Pulmonary artery endothelial cell (primary cell): ENCODE results near the gene TRMT112. TPM values are rescaled to one million over a fixed set of nuclear protein-coding genes. Genes with fewer than 3 reads are reported as not detected.
A peak's percentile ranks its signal among the peaks of the same experiment; 100 is the strongest.
"Not testable (repeated sequence)": the region's sequence is repeated elsewhere in the genome, so short reads cannot be mapped to it uniquely, and the experiment has no call there.

Experiments
- DNase-seq: peaks from one replicate; pipeline ENCODE4 v3.0.0-alpha.2; 2011; ENCODE audit warnings: low read depth, low spot score
- total RNA-seq: library from RNA; depleted of rRNA; stranded (reverse); fragments of >200 nt; gene quantifications from 2 replicates; pipeline ENCODE4 v1.2.3, GENCODE V29; 2014

Gene TRMT112
- total RNA-seq, 1 donor from 2014 or later = 239 TPM

DNA sequence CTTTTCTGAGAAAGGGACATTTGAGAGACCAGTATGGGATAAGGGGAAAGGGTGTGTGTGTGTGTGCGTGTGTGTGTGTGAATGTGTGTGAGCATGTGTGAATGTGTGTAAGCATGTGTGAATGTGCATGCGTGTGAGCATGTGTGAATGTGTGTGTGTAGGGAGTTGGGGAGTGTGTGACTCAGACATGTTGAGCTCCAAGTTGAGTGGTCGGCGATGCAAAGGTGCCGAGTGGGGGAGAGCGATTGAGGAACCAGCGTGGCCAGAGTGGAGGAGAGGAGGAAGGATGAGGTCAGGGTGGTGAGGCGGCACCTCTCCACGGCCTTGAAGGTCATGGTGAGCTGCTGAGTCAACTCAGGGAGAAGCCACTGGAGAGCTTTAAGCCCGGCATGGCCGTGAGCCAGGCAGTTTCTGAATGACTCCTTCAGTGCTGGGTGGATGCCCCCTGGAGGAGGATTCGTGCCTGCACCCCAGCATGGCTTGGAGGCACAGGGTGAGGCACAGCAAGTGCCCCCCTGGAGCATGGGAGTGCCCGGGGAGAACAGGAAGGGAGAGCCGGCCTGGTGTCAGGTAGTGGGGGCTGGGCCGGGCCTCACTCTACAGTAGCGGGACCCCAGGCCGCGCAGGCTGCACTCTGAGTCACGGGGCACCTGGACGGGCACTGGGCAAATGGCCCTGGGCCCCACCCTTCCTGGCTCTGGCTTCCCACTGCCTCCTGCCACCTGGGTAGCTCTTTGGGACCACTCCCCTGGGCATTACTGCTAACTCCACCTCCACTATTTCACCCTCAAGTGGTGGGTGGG, 14.4 kb upstream of the TRMT112 start:
- peak; percentile 35 for DNase-seq

DNA sequence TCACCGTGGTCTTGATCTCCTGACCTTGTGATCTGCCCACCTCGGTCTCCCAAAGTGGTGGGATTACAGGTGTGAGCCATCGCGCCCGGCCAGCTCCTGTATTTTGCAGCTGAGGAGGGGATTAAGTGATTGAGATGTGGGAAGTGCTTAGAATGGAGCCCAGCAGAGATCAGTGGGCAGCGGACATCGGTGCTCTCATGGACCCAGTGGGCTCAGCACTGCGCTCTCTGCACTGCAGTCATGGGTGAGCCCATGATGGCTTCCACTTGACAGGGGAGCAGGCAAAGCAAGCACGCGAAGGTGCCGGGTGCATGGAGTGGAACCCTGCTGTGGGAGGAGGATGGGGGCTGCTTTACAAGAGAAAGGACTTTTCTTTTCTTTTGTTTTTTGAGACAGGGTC, 13.5 kb upstream of the TRMT112 start:
- DNase-seq = no peak

DNA sequence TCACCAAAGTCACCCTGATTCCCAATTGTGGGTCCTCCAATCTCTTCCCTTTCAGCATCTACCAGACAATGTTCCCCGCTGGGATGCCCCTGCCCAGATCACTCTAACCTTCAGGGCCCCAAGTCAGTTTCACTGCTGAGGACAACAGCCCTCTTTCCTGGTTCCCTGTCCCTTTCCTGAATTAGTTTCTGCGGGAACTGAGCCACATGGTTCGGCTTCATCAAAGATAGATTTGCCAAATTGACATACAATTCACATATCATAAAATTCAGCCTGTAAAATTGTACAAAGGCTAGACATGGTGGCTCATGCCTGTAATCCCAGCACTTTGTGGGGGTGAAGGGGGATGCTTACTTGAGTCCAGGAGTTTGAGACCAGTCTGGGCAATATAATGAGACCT, 10.6 kb upstream of the TRMT112 start:
- DNase-seq = no peak

DNA sequence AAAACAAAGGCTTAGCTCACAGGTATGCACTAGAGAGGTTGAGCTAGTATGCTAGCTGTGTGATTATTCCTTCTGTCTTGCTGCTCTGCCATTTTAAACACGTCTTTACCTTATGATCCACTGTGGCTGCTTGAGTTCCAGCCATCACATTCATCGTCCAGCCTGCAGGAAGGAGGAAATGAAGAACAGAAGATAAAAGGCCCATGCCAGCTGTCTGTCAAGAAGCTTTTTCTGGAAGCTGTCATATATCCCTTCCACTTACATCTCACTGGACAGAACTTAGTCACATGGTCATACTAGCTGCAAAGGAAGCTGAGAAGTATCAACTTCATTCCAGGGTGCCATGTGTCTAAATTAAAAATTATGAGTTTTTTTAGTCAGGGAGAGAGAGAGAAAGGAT, 10.0 kb upstream of the TRMT112 start:
- DNase-seq = no peak

DNA sequence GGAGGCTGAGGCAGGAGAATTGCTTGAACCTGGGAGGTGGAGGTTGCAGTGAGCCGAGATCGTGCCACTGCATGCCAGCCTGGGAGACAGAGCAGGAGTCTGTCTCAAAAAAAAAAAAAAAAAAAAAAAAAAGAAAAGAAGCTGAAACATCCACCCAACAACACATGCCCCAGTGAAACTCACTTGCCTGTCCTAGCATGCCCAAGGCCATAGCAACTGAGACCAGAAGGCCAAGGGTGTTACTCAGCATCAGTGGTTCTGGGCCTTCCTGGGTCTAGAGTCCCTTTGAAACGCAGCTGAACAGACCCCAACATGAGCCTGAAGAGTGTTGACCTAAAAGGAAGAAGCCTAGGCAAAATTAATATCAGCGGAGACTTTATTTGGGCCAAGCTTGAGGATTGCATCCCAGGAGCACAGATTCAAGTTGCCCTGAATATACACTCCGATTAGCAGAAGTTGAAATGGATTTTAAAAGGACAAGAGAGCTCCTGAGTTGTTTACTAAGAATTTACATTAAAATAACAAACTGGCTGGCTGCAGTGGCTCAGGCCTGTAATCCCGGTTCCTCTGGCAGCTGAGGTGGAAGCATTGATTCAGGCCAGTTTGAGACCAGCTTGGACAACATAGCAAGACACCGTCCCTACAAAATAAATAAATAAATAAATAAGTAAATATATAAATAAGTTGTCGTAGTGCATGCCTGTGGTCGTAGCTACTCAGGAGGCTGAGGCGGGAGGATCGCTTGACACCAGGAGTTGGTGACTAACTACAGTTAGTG, 7.5 kb upstream of the TRMT112 start:
- DNase-seq = no peak

DNA sequence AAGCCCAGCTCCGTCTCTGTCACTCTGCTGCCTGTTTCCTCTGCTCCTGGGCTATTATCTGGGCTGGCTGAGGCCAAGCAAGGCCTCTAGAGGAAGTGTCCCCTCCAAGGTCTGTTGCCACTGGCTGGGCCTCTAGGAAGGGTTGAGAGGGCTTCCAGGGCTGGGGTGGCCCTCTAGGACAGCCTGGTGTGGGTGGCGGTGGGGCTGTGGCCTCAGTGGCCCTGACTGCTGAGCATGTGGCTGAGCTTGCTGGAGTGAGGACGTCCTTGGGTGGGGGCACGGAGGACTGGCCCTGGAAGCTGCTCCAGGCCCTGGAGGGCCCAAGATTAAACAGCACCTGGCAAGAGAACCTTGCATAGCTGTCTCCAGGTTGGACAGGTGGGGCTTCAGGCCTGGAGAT, 6.6 kb upstream of the TRMT112 start:
- DNase-seq = not testable (repeated sequence)

DNA sequence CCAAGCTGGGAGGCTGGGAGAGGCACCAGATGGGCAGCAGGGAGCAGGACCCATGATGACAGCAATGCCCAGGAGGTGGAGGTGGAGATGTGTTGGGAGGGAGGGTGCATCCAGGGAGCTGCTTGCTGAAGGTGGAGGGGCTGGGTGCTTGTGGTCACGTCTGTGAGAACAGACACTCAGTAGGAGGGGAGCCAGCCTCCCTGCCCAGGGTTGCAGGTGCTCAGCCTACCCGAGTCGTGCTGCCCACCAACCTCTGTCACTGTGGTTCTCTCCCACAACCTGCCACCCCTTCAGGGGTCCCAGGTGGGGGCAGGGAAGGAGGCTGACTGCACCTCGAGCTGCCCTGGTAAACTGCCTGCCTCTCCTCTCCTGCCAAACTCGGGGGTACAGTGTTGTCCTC, 6.0 kb upstream of the TRMT112 start:
- no peak for DNase-seq

DNA sequence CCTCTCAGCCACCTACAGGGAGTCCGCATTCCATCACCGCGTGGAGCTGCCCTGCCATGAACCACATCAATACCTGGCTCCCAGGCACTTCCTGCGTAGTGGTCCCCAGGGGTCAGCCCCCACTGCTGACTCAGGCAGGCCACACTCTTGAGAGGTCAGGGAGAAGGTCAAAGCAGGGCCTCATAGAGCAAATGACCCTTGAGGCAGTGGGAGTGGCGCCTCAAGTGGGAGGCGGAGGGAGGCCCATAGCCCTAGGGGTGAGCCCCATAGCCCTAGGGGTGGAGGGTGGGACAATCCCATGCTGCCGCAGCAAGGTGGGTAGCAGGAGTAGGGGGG, 5.5 kb upstream of the TRMT112 start:
- no peak for DNase-seq

DNA sequence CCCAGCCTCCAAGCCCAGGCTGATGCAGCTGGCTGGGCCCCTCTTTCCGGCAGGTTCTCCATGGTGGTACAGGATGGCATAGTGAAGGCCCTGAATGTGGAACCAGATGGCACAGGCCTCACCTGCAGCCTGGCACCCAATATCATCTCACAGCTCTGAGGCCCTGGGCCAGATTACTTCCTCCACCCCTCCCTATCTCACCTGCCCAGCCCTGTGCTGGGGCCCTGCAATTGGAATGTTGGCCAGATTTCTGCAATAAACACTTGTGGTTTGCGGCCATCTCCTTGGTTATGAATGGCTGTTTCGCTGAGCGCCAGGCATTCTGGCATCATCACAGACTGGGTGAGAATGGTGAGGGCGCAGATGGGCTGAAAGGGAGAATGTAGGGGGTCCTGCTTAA, 4.2 kb upstream of the TRMT112 start:
- DNase-seq = no peak

DNA sequence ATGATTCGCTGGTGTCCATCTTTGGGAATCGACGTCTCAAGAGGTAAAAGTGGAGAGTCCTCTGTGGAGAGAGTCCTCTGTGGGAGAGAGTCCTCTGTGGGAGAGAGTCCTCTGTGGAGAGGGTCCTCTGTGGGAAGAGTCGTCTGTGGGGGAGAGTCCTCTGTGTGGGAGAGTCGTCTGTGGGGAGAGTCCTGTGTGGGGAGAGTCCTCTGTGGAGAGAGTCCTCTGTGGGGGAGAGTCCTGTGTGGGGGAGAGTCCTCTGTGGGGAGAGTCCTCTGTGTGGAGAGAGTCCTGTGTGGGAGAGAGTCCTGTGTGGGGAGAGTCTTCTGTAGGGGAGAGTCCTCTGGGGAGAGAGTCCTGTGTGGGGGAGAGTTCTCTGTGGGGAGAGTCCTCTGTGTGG, 3.7 kb upstream of the TRMT112 start:
- no peak for DNase-seq

DNA sequence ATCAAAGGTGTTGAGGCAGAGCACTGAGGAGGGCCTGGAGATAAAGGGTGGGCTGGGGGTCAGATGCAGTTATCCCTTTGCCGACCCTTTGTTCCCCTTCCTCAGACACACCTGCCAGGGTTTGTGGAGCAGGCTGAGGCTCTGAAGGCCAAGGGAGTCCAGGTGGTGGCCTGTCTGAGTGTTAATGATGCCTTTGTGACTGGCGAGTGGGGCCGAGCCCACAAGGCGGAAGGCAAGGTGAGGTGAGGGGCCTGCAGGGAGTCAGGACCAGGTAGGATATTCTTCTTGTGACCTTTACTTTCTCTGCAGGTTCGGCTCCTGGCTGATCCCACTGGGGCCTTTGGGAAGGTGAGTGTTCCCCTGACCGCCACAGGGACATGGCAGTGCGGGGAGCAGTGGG, 3.2 kb upstream of the TRMT112 start:
- no peak for DNase-seq

DNA sequence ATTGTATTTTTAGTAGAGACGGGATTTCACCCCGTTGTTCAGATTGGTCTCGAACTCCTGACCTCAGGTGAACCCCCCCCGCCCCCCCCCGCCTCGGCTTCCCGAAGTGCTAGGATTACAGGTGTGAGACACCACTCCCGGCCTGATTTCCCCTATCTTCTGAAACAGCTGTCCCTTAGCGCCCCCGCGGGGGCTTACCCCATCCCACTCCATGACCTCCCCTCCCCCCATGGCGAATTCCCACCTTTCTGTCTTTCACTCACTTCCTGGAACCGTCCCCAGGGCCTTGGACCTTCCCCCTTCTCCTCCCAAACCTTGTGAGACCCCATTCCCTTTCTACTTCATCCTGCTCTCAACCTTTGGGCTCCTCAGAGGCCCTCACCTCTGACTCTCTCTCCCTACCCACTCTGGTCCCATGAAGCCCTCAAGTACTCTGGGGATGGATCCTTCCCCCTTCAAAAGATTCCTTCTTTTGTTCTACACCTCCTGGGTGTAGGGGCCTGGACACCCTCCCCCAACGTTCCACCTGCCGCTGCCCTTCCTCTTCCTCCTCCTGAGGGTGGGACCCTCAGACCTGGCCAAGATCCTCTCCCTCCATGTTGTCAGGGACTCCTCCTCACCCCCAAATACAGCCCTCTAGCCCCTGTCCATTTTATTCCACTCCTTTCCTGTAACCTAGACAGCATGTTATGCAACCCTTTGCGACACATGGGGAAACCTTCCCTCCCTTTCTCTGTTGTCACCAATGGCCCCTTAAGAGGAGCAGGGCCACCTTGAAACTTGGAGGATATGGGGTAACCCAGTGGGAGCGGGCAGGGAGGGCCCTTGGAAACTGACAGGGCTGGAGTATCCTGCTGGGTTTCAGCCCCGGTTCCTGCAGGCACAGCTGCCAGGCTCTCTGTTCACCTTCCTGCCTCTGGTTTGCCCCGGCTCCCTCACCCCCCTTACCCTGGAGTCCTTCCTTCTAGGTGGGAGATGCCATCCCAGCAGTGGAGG, 1.7 kb upstream of the TRMT112 start:
- DNase-seq = no peak

DNA sequence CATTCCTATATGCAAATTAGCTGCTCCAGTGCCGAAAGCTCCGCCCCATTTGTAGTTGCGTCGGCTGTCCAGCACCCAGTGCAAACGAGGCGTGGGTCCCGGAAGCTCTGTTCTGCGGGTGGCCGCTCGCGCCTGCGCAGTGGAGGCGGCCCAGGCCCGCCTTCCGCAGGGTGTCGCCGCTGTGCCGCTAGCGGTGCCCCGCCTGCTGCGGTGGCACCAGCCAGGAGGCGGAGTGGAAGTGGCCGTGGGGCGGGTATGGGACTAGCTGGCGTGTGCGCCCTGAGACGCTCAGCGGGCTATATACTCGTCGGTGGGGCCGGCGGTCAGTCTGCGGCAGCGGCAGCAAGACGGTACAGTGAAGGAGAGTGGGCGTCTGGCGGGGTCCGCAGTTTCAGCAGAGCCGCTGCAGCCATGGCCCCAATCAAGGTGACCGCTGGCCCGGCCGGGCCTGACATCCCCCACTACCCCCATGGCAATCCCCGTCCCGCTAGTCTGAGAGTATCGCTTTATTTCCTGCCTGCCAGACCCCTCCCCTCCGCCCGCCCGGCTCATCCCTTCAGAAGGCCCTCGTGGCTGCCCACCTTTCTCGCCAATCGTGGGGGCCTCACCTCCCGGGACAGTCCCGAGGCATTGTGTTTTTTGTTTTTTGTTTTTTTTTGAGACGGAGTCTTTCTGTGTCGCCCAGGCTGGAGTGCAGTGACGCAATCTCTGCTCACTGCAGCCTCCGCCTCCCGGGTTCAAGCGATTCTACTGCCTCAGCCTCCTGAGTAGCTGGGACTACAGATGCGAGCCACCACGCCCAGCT, 804 bp upstream of the TRMT112 start, which contains the start of gene PRDX5:
PRDX5 (plus strand) TSS at position 161 of the 805 bp plus-strand sequence; CDS start at position 256, 95 bp downstream.
- DNase-seq = peak; percentile 74

DNA sequence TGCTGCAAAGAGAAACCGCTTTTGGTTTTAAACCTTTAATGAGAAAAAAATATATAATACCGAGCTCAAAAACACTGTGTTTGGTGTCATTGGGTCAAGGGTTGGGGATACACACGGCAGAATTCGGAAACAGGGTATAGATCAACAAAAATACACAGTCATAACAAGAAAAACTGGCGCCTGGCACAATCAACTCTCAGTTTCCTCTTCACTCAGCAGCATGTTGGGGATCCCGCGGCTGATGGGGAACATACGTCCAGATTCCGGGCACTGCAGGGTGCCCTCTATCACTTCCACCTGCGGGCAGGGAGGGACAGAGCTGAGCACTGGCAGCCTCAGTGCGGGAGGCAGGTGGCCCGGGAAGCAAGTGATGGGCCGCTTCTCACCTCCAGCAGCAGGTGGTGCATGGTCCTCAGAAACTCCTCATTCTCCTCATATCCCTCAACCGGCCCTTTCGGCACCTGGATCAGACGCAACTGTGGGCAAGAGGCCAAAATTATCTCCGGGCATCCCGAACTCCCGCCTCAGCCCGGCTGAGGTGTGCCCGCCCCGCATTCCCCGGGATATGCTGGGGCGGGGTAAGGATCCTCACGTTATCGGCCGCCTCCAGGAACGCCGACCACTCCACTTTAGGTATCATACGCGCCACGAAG, 561 bp downstream of the TRMT112 start:
- no peak for DNase-seq

DNA sequence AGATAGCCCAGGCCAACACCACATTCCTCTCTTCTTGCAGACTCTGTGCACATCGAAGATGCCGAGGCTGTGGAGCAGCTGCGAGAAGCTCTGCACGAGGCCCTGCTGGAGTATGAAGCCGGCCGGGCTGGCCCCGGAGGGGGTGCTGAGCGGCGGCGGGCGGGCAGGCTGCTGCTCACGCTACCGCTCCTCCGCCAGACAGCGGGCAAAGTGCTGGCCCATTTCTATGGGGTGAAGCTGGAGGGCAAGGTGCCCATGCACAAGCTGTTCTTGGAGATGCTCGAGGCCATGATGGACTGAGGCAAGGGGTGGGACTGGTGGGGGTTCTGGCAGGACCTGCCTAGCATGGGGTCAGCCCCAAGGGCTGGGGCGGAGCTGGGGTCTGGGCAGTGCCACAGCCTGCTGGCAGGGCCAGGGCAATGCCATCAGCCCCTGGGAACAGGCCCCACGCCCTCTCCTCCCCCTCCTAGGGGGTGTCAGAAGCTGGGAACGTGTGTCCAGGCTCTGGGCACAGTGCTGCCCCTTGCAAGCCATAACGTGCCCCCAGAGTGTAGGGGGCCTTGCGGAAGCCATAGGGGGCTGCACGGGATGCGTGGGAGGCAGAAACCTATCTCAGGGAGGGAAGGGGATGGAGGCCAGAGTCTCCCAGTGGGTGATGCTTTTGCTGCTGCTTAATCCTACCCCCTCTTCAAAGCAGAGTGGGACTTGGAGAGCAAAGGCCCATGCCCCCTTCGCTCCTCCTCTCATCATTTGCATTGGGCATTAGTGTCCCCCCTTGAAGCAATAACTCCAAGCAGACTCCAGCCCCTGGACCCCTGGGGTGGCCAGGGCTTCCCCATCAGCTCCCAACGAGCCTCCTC, 1.5 kb downstream of the TRMT112 start:
- DNase-seq = not testable (repeated sequence)

DNA sequence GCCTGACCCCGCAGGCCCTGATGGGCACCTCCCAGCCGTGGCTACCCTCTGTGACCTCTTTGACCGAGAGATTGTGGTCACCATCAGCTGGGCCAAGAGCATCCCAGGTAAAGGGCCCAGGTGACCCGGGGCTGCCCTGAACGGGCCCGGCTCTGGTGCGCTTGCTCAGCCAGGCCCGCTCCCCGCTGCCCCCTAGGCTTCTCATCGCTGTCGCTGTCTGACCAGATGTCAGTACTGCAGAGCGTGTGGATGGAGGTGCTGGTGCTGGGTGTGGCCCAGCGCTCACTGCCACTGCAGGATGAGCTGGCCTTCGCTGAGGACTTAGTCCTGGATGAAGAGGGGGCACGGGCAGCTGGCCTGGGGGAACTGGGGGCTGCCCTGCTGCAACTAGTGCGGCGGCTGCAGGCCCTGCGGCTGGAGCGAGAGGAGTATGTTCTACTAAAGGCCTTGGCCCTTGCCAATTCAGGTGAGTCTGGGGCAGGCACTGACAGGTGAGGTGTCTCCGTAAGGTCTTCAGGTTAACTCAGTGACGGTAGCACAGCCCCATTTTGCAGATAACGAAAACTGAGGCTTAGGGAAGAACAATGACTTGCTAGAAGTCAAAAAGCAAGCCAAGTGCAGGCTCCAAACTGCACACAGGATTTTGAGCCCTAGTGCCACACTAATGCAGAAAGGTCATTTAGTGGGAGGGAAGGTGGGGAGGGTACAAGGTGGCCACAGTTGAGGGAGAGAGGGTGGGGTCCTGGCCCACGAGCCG, 2.4 kb downstream of the TRMT112 start:
- DNase-seq = no peak

DNA sequence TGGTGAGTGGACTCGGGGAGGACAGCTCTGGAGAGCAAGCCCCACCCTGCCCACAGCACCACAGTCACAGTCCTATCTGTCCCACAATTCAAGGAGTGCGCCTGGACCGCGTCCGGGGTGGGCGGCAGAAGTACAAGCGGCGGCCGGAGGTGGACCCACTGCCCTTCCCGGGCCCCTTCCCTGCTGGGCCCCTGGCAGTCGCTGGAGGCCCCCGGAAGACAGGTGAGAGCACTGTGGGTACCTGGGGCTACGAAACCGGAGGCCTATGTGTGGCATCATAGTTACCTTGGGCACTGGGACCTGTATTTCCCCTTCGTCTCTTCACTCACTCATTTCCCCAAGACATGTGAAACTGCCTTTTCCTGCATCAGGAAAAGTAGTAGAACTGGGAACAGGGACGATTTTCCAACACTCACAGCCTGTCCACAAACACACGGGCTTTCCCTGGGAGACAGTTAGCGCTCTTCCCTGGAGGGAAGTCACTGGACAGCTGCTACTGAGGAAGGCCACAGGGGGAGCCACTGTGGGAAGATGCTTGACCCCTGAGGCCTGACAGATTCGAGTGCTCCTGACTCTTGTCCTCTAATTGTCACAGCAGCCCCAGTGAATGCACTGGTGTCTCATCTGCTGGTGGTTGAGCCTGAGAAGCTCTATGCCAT, 3.1 kb downstream of the TRMT112 start:
- no peak for DNase-seq
